GM18951 (cell line): Measurements from ENCODE around the gene NFATC1.

ENCODE experiments used
- POLR2A ChIP-seq: IDR thresholded peaks from 4 replicates; pipeline ENCODE4 v1.6.1; 2011; ENCODE audit warnings: mild to moderate bottlenecking; ENCODE audit not compliant: insufficient read length, insufficient read depth; ENCODE audit errors: extremely low read depth
- in situ Hi-C: fragments of 300-500 bp; cut with MboI; formaldehyde crosslinking; loops from one replicate; pipeline ENCODE4 v1.12.0; 2022; ENCODE audit warnings: low sequenced_read_pairs, mixed read lengths, inconsistent platforms; ENCODE audit not compliant: unreplicated experiment

The NFATC1 gene

GRCh38 chr18:79422022-79422782 lies 26.5 kb downstream of the NFATC1 start:
- no peak for TF ChIP-seq POLR2A
- in situ Hi-C loops = no loop called here

GRCh38 chr18:79422783-79423165 lies 27.0 kb downstream of the NFATC1 start:
- in situ Hi-C loops = no loop called here
- TF ChIP-seq POLR2A = no peak

- no peak for TF ChIP-seq POLR2A
- in situ Hi-C loops = no loop called here
Measured at GRCh38 chr18:79423211-79424007, 27.7 kb downstream of the NFATC1 start.

DNA sequence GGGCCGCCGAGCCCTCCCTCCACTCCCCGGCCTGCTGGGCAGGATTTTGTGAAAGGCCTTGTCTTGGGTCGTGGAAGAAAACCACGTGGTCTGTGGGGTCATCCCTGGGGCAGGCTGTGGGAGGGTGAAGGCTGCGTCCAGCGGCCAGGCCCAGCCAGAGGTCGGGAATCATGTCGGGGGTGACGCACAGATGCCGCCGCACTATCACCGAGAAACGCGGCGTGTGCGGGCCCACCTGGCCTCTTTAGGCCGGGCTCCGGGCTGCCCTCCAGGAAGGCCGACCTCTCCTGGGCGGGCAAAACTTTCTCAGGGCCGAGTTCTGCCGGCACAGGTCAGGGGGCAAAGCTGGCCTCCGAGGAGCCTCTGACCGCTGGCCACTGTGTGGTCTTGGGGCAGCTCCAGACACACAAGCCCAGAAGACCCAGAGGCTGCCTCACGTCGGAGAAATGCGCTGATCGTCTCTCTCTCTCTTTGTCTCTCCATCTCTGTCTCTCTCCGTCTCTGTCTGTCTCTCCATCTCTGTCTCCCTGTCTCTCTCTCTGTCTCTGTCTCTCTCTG lies 28.4 kb downstream of the NFATC1 start:
- no peak for TF ChIP-seq POLR2A
- in situ Hi-C loops = no loop called here

GRCh38 chr18:79424880-79425568 lies 29.3 kb downstream of the NFATC1 start:
- in situ Hi-C loops = no loop called here
- no peak for TF ChIP-seq POLR2A

DNA sequence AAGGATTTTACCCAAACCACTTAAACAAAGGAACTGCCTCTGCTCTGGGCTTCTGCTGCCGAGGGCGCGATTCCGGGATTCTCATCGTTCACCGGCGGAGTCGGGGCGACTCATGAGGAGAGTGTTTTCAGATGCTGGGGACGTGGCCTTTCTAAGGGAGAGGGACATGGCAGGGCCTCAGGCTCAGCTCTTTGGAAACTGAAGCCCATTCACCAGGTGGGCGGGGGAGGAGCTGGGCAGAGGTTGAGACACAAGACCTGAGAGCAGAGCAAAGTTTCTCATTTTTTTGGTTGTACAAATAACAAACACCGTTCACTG lies 29.8 kb downstream of the NFATC1 start:
- in situ Hi-C loops = no loop called here

DNA sequence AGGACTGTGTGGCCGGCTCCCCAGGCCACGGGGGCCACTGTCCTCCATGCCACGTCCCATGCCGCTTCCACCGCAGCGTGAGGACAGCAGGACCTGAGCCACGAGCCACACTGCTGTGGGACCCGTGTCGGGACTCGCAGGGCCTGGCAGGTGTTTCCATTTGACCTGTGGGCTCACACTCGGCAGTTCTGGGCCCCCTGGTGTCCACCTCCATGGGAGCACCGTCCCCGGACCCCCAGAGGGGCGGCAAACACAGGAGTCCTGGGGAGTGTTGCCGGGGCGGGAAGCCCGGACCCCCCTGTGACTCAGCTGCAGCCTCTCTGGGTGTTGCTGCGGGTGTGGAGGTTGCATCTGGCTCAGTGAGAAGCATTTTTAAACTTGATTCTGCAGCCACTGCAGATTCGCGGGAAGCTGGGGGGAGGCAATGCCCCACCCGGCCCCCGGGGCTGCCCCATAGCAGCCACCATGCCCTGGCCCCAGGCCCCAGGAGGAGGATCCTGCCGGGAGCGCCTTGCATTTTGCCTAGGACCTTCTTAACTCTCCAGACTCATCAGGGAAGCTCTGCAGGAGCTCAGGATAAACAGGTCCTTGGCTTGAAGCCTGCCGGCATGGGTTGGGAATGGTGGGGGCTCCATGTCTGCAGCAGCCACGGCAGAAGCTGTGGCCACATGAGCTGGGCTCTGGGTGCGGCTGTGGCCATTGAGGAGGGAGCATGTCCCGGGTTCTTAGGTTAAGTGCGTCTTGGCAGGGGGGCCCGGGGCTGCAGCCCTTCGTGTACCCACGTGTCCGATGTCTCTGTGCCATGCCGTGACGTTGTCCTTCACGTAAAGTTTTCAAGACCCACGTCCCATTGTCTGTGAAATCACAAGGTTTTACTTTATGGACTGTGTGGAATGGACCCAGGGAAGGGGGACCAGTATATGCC lies 30.9 kb downstream of the NFATC1 start:
- in situ Hi-C loops = no loop called here
- TF ChIP-seq POLR2A = no peak

More for the DNA sequence above, 29.8 kb downstream of the NFATC1 start:
- TF ChIP-seq POLR2A = no peak

DNA sequence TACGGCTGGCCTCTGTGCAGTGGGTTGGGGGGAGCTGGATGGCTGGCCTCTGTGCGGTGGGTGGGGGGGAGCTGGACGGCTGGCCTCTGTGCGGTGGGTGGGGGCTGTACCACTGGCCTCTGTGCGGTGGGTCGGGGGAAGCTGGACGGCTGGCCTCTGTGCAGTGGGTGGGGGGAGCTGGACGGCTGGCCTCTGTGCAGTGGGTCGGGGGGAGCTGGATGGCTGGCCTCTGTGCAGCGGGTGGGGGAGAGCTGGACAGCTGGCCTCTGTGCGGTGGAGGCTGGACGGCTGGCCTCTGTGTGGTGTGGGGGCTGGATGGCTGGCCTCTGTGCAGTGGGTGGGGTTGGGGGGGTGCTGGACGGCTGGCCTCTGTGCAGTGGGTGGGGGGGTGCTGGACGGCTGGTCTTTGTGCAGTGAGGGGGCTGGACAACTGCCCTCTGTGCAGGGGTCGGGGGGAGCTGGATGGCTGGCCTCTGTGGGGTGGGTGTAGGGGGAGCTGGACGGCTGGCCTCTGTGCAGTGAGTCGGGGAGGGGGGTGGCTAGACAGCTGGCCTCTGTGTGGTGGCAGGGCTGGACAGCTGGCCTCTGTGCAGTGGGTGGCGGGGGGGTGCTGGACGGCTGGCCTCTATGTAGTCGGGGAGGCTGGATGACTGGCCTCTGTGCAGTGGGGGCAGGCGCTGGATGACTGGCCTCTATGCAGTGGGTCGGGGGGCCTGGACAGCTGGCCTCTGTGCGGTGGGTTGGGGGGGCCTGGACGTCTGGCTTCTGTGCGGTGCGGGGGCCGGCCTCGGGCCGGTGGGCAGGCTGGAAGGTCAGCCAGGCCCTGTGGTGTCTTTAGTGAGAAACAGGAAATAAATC lies 31.9 kb downstream of the NFATC1 start:
- no peak for TF ChIP-seq POLR2A
- in situ Hi-C loops = no loop called here

GRCh38 chr18:79428287-79428686 lies 32.6 kb downstream of the NFATC1 start:
- in situ Hi-C loops = no loop called here
- TF ChIP-seq POLR2A = no peak

GRCh38 chr18:79429381-79429780 lies 33.7 kb downstream of the NFATC1 start:
- in situ Hi-C loops = no loop called here
- TF ChIP-seq POLR2A = no peak

GRCh38 chr18:79429785-79430281 lies 34.1 kb downstream of the NFATC1 start:
- TF ChIP-seq POLR2A = no peak
- in situ Hi-C loops = no loop called here
